Heart right ventricle (tissue), 16 donors: Measurements from ENCODE around the gene CYFIP1. TPM values are rescaled to one million over a fixed set of nuclear protein-coding genes. Genes with fewer than 3 reads are reported as not detected.
A peak's percentile ranks its signal among the peaks of the same experiment; 100 is the strongest.

Source experiments
- ATAC-seq, 8 donors: fragments of 200-7000 bp; cut with Tn5 transposase; one replicate each; pipeline ENCODE4 v1.9.1; 2020; ENCODE audit warnings: mild to moderate bottlenecking in 8 of 8, moderate library complexity in 8 of 8, moderate number of reproducible peaks in 1 of 8
- DNase-seq, 2 donors: peaks; one replicate each; pipeline ENCODE4 v3.0.0-alpha.2; 2020
- H3K27ac ChIP-seq, 10 donors: fragments of 200-600 bp; sonication (generic) in 2 of 10; one replicate each; pipeline versions ENCODE4 v1.5.0 to v1.8.0; 2020 to 2022; ENCODE audit warnings: mild to moderate bottlenecking in 3 of 10
- H3K27me3 ChIP-seq, 7 donors: fragments of 200-600 bp; one replicate each; pipeline ENCODE4 v1.8.0; 2021 to 2022; ENCODE audit warnings: mild to moderate bottlenecking in 2 of 7
- H3K36me3 ChIP-seq, 9 donors: fragments of 200-600 bp; sonication (generic) in 1 of 9; one replicate each; pipeline versions ENCODE4 v1.5.0 to v1.8.0; 2020 to 2022; ENCODE audit warnings: mild to moderate bottlenecking in 2 of 9
- H3K4me1 ChIP-seq, 9 donors: fragments of 200-600 bp; sonication (generic) in 1 of 9; one replicate each; pipeline versions ENCODE4 v1.5.0 to v1.8.0; 2020 to 2022; ENCODE audit warnings: mild to moderate bottlenecking in 4 of 9
- H3K4me3 ChIP-seq, 10 donors: fragments of 200-600 bp; sonication (generic) in 2 of 10; one replicate each; pipeline versions ENCODE4 v1.5.0 to v1.8.0; 2020 to 2022; ENCODE audit warnings: mild to moderate bottlenecking in 7 of 10, moderate library complexity in 2 of 10
- H3K9me3 ChIP-seq, 11 donors: fragments of 200-600 bp in 10 of 11; sonication (generic) in 2 of 11; one replicate each; pipeline versions ENCODE4 v1.5.0 to v1.8.0; 2013 to 2022; ENCODE audit warnings: mild to moderate bottlenecking in 2 of 11, control low read depth in 1 of 11, moderate library complexity in 1 of 11
- CTCF ChIP-seq, 9 donors: fragments of 200-600 bp; sonication (generic) in 2 of 9; IDR thresholded peaks; one replicate each; pipeline versions ENCODE4 v1.5.0 to v1.8.0; 2021 to 2022; ENCODE audit warnings: antibody characterized with exemption in 9 of 9, mild to moderate bottlenecking in 5 of 9, moderate library complexity in 1 of 9
- WGBS, 2 donors: extraction: QIAGEN DNeasy Blood & Tissue Kit; methylation state at CpG; one replicate each; pipeline ENCODE4 v1.1.7; 2013; ENCODE audit warnings: inconsistent platforms in 1 of 2; 5-methylcytosine and 5-hydroxymethylcytosine counted together
- intact Hi-C, 10 donors: fragments of 100-400 bp; cut with DNase I; formaldehyde crosslinking; loops; one replicate each; pipeline versions ENCODE4 v1.11.1 to v1.14.2; 2022
- polyA plus RNA-seq, 2 donors: library from polyadenylated mRNA; stranded (reverse); fragments of 200-250 nt; gene quantifications; one replicate each; pipeline ENCODE4 v1.2.3, GENCODE V29; 2013
- total RNA-seq, 10 donors: library from RNA; stranded (reverse); fragmentation: NEBNext Ultra II Directional in 3 of 10; extraction: Animal tissue kit (Norgen Biotek cat#: 25700) in 3 of 10; gene quantifications; one replicate each; pipeline versions ENCODE4 v1.2.1 to v1.2.4, GENCODE V29; 2021 to 2023
- donor health status: Arrhythmogenic right ventricular cardiomyopathy.
- donor health status: ischemic (EF 13 %, LVEDD 7.1; RV severe dilation, severe dysfunction).
- donor health status: healthy with polysubstance abuse.
- donor health status: DM: no; HTN: yes; CAD: no.
- donor health status: DM: no; HTN: no; CAD: no.
- donor health status: ischemic (EF 25% LVEDD 6.9; RV normal size, moderate dysfunction).
- donor health status: ischemic (EF 25% LVEDD 5.7; RV mildly dilated, moderate dysfunction).
- donor health status: healthy.
- donor health status: DM: yes; HTN: yes; CAD: no.
- donor health status: Ischemic cardiomyopathy.
- donor health status: ischemic (EF 35%, LVEDD 5.7; RV mildly dilated, moderate dysfunction).
- donor health status: nonischemic (EF 11% LVEDD 7.7; RV severe dilation, severe dysfunction).
- donor health status: DM: yes; HTN: yes; CAD: no.
- donor health status: PGD.
- donor health status: ischemic (EF 29% LVEDD 5.4; RV normal size, mild dysfunction).
- donor health status: nonischemic (EF 23%, LVEDD 6.1; RV moderate dilation, normal function).

The CYFIP1 gene
- total and polyA plus RNA-seq, 12 donors: 12.4 to 56.6 (median 27.1) TPM

- 83 to 88% methylated on average over 19 of the region's 19 CpGs for WGBS, 2 donors
- Histone ChIP-seq H3K27me3 (no peaks in the 10 kb centered on the region), H3K27ac (no peak overlapping the region), H3K36me3 (peaks cover 0 to 99% (median 55%) of the 10 kb centered on the region in 9 donors), H3K4me1 (no peaks in the 10 kb centered on the region), H3K9me3 (no peaks in the 10 kb centered on the region), H3K4me3 (no peak overlapping the region)
- intact Hi-C loops: loop anchor here in 1 of 10 donors (10.0 kb wide), 1 partner anchor 49 kb away; no protein-coding TSS in a partner anchor
- ATAC-seq (peak in 4 of 8 donors; percentile 6 to 48 (median 23)), DNase-seq (no peak)
- TF ChIP-seq CTCF (IDR thresholded peaks at IDR 0.05): no peak
Observed at GRCh38 chr15:22903961-22904534, 76.1 kb downstream of the CYFIP1 start.

GRCh38 chr15:22903427-22903826, 76.7 kb downstream of the CYFIP1 start:
- Histone ChIP-seq H3K9me3 (no peaks in the 10 kb centered on the region), H3K4me3 (no peak overlapping the region), H3K36me3 (peaks cover 0 to 99% (median 49%) of the 10 kb centered on the region in 9 donors), H3K27ac (no peak overlapping the region), H3K4me1 (no peaks in the 10 kb centered on the region), H3K27me3 (no peaks in the 10 kb centered on the region)
- 93 to 94% methylated on average over 18 of the region's 18 CpGs for WGBS, 2 donors
- no peak for TF ChIP-seq CTCF (IDR thresholded peaks at IDR 0.05)
- intact Hi-C loops: loop anchor here in 1 of 10 donors (10.0 kb wide), 1 partner anchor 49 kb away; no protein-coding TSS in a partner anchor
- ATAC-seq (no peak), DNase-seq (no peak)

- H3K36me3 ChIP-seq: peaks cover 0 to 99% (median 44%) of the 10 kb centered on the region in 9 donors
- no peak for ATAC-seq
- WGBS, 2 donors: 90 to 94% methylated on average over 11 of the region's 11 CpGs
- no peak for TF ChIP-seq CTCF (IDR thresholded peaks at IDR 0.05)
- no peaks in the 10 kb centered on the region for H3K27me3 ChIP-seq
- no peak overlapping the region for H3K27ac ChIP-seq
- DNase-seq: no peak
- H3K4me3 ChIP-seq: no peak overlapping the region
- H3K4me1 ChIP-seq: no peaks in the 10 kb centered on the region
- no peaks in the 10 kb centered on the region for H3K9me3 ChIP-seq
- intact Hi-C loops: loop anchor here in 1 of 10 donors (10.0 kb wide), 1 partner anchor 48 kb away; no protein-coding TSS in a partner anchor
Observed at GRCh38 chr15:22902981-22903380, 77.2 kb downstream of the CYFIP1 start.

- no peak for ATAC-seq
- WGBS, 2 donors: 78 to 83% methylated on average over 12 of the region's 12 CpGs
- Histone ChIP-seq H3K36me3 (peaks cover 0 to 99% (median 41%) of the 10 kb centered on the region in 9 donors), H3K4me3 (no peak overlapping the region), H3K27me3 (no peaks in the 10 kb centered on the region), H3K27ac (no peak overlapping the region), H3K9me3 (no peaks in the 10 kb centered on the region), H3K4me1 (no peaks in the 10 kb centered on the region)
- TF ChIP-seq CTCF (IDR thresholded peaks at IDR 0.05): no peak
- DNase-seq: no peak
- intact Hi-C loops: loop anchor here in 1 of 10 donors (10.0 kb wide), 1 partner anchor 48 kb away; no protein-coding TSS in a partner anchor
Observed at GRCh38 chr15:22902578-22902977, 77.6 kb downstream of the CYFIP1 start.
